Type B pancreatic cell (in vitro differentiated cells): ENCODE data around the gene VPS4A. TPM values are rescaled to one million over a fixed set of nuclear protein-coding genes. Genes with fewer than 3 reads are reported as not detected.

Source experiments
- DNase-seq: peaks from one replicate; pipeline ENCODE4 v3.0.0; 2021; ENCODE audit warnings: mixed read lengths; ENCODE audit not compliant: unreplicated experiment; ENCODE audit errors: extremely low spot score
- H3K27ac Mint-ChIP-seq: 2 replicates; pipeline ENCODE4 v1.8.0; 2021; ENCODE audit warnings: mild to moderate bottlenecking, mixed read lengths
- H3K27me3 Mint-ChIP-seq: 2 replicates; pipeline ENCODE4 v1.8.0; 2021; ENCODE audit warnings: mixed read lengths
- H3K36me3 Mint-ChIP-seq: 2 replicates; pipeline ENCODE4 v1.8.0; 2021; ENCODE audit warnings: mixed read lengths
- H3K4me1 Mint-ChIP-seq: one replicate; pipeline ENCODE4 v1.8.0; 2021; ENCODE audit warnings: mixed read lengths; ENCODE audit not compliant: unreplicated experiment
- H3K4me3 Mint-ChIP-seq: 2 replicates; pipeline ENCODE4 v1.8.0; 2021; ENCODE audit warnings: mild to moderate bottlenecking, mixed read lengths
- H3K9me3 Mint-ChIP-seq: 2 replicates; pipeline ENCODE4 v1.8.0; 2021; ENCODE audit warnings: mixed read lengths
- CTCF ChIP-seq: fragments of 200-600 bp; sonication (generic); conservative IDR thresholded peaks from 2 replicates; pipeline ENCODE4 v1.5.0; 2021; ENCODE audit warnings: antibody characterized with exemption, mild to moderate bottlenecking
- total RNA-seq: library from RNA; stranded (reverse); gene quantifications from 2 replicates; pipeline ENCODE4 v1.2.1, GENCODE V29; 2021; ENCODE audit warnings: low replicate concordance

VPS4A gene
- total RNA-seq, 1 donor from 2014 or later: 31.2 TPM

- Mint-ChIP-seq H3K27me3 (no peaks in the 10 kb centered on the region), H3K9me3 (no peaks in the 10 kb centered on the region), H3K36me3 (peaks cover 16% of the 10 kb centered on the region), H3K4me3 (no peak overlapping the region), H3K27ac (peak overlapping the region; percentile 31), H3K4me1 (peaks cover 15% of the 10 kb centered on the region)
- no peak for DNase-seq
- TF ChIP-seq CTCF: no peak
Measured at GRCh38 chr16:69324013-69324531, 12.9 kb downstream of the VPS4A start.

- Mint-ChIP-seq H3K27ac (peak overlapping the region; percentile 58), H3K4me3 (no peak overlapping the region), H3K4me1 (peaks cover 20% of the 10 kb centered on the region), H3K9me3 (no peaks in the 10 kb centered on the region), H3K27me3 (no peaks in the 10 kb centered on the region), H3K36me3 (peaks cover 12% of the 10 kb centered on the region)
- DNase-seq: no peak
- TF ChIP-seq CTCF: no peak
Measured at GRCh38 chr16:69324585-69325253, 13.6 kb downstream of the VPS4A start.

GRCh38 chr16:69325784-69326171 is 14.6 kb downstream of the VPS4A start:
- DNase-seq: peak; percentile 36
- no peak for TF ChIP-seq CTCF
- Mint-ChIP-seq H3K27me3 (no peaks in the 10 kb centered on the region), H3K27ac (peak overlapping the region; percentile 74), H3K36me3 (peaks cover 11% of the 10 kb centered on the region), H3K4me3 (peak overlapping the region; percentile 28), H3K9me3 (no peaks in the 10 kb centered on the region), H3K4me1 (peaks cover 20% of the 10 kb centered on the region)

GRCh38 chr16:69326172-69326873 is 15.2 kb downstream of the VPS4A start:
- Mint-ChIP-seq H3K36me3 (peaks cover 8% of the 10 kb centered on the region), H3K27ac (peak overlapping the region; percentile 74), H3K4me1 (peaks cover 20% of the 10 kb centered on the region), H3K27me3 (no peaks in the 10 kb centered on the region), H3K4me3 (peak overlapping the region; percentile 45), H3K9me3 (no peaks in the 10 kb centered on the region)
- TF ChIP-seq CTCF: no peak
- peak; percentile 15 for DNase-seq

GRCh38 chr16:69327585-69328310 is 16.6 kb downstream of the VPS4A start:
- H3K36me3 Mint-ChIP-seq: peaks cover 4% of the 10 kb centered on the region
- peaks cover 20% of the 10 kb centered on the region for H3K4me1 Mint-ChIP-seq
- no peak for DNase-seq
- no peaks in the 10 kb centered on the region for H3K27me3 Mint-ChIP-seq
- H3K27ac Mint-ChIP-seq: no peak overlapping the region
- H3K4me3 Mint-ChIP-seq: peak overlapping the region; percentile 85
- no peak for TF ChIP-seq CTCF
- no peaks in the 10 kb centered on the region for H3K9me3 Mint-ChIP-seq
